T47D (cell line): ENCODE measurements around the gene ADARB2.

ENCODE experiments used
- DNase-seq, 2 experiments: peaks; one replicate each; pipeline versions ENCODE4 v3.0.0 to v3.0.0-alpha.2; 2011 to 2012; ENCODE audit warnings: low read depth in 1 of 2, low spot score in 1 of 2
- JUND ChIP-seq: IDR thresholded peaks from 2 replicates; pipeline ENCODE4 v1.6.1; 2012; ENCODE audit warnings: low read depth
- in situ Hi-C: cut with HindIII; loops from 2 replicates; pipeline ENCODE4 v1.10.0; 2016; ENCODE audit warnings: low sequenced_read_pairs, low pct_unique_long_range_greater_than_20kb

ADARB2 gene

GRCh38 chr10:1672001-1672781 lies 65.1 kb downstream of the ADARB2 start:
- TF ChIP-seq JUND = no peak
- in situ Hi-C loops = no loop called here
- no peak for DNase-seq

GRCh38 chr10:1671366-1672000 lies 65.8 kb downstream of the ADARB2 start:
- no peak for DNase-seq
- in situ Hi-C loops = no loop called here
- no peak for TF ChIP-seq JUND

- in situ Hi-C loops = no loop called here
- DNase-seq = peak in 1 of 2 experiments; percentile 25
- TF ChIP-seq JUND = no peak
Measured at GRCh38 chr10:1670541-1671365, 66.6 kb downstream of the ADARB2 start.

GRCh38 chr10:1669433-1669832 lies 67.9 kb downstream of the ADARB2 start:
- in situ Hi-C loops = no loop called here
- no peak for TF ChIP-seq JUND
- no peak for DNase-seq

- in situ Hi-C loops = no loop called here
Measured at GRCh38 chr10:1668399-1668798, 68.9 kb downstream of the ADARB2 start.

GRCh38 chr10:1667392-1667791 lies 69.9 kb downstream of the ADARB2 start:
- no peak for DNase-seq
- TF ChIP-seq JUND = no peak
- in situ Hi-C loops = no loop called here

More at GRCh38 chr10:1668399-1668798, 68.9 kb downstream of the ADARB2 start:
- no peak for TF ChIP-seq JUND
- DNase-seq = no peak

GRCh38 chr10:1666147-1666546 lies 71.2 kb downstream of the ADARB2 start:
- in situ Hi-C loops = no loop called here
- no peak for TF ChIP-seq JUND
- DNase-seq = no peak

- TF ChIP-seq JUND = no peak
- in situ Hi-C loops = no loop called here
- no peak for DNase-seq
Measured at GRCh38 chr10:1665681-1666080, 71.6 kb downstream of the ADARB2 start.

GRCh38 chr10:1665021-1665661 lies 72.2 kb downstream of the ADARB2 start:
- no peak for DNase-seq
- no peak for TF ChIP-seq JUND
- in situ Hi-C loops = no loop called here

- TF ChIP-seq JUND = no peak
- in situ Hi-C loops = no loop called here
- DNase-seq = no peak
Measured at GRCh38 chr10:1664333-1664964, 72.9 kb downstream of the ADARB2 start.

GRCh38 chr10:1663226-1663625 lies 74.1 kb downstream of the ADARB2 start:
- in situ Hi-C loops = no loop called here
- no peak for TF ChIP-seq JUND
- DNase-seq = no peak

- in situ Hi-C loops = no loop called here
Measured at GRCh38 chr10:1662438-1663025, 74.8 kb downstream of the ADARB2 start.

More at GRCh38 chr10:1662438-1663025, 74.8 kb downstream of the ADARB2 start:
- no peak for DNase-seq
- no peak for TF ChIP-seq JUND
